ENCODE data around the gene FAM209B. TPM values are rescaled to one million over a fixed set of nuclear protein-coding genes. Genes with fewer than 3 reads are reported as not detected.

The FAM209B gene
- total and polyA plus RNA-seq, 10 of the 15 experiments (the other 5 are each of a cell fraction or from before 2014, with no cell fraction given) = 0.22 to 0.77 (median 0.41) TPM; not detected in 2

DNA sequence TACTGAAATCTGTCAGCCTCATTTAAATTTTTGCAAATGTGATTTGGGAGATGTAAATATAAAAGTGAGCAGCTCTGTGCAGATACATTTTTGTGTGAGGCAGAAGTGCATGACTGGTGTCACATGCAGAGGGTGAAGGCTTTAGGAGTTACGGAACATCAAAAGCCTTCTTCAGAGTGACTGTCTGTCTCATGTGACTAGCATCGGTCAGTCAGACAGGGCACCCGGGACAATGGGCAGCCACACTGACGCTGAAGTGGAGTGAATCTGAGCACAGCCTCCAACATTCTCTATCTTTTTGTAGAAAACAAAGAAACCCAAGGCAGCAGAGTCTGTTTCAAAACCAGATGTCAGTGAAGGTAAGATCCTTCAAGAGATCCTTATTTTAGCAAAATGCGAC lies 16.4 kb upstream of the FAM209B start:
- no peak for TF ChIP-seq RUNX3 (IDR thresholded peaks at IDR 0.05; ENCODE audit: low read length)
- TF ChIP-seq SUZ12 (IDR thresholded peaks at IDR 0.05; ENCODE audit: unreplicated experiment) = no peak
- TF ChIP-seq SMAD1 (IDR thresholded peaks at IDR 0.05; ENCODE audit: low read depth, partially characterized antibody) = no peak
- TF ChIP-seq CBX3 (IDR thresholded peaks at IDR 0.05; ENCODE audit: borderline replicate concordance, low read depth) = no peak
- TF ChIP-seq CUX1 (IDR thresholded peaks at IDR 0.05; ENCODE audit: insufficient replicate concordance, low read depth, low read length) = no peak
- Histone ChIP-seq H3K4me2 (ENCODE audit: control insufficient read depth, insufficient read depth) (no peak overlapping the region), H3K4me1 (ENCODE audit: control insufficient read depth, insufficient read depth, low read length) (no peaks in the 10 kb centered on the region), H3K36me3 (ENCODE audit: control insufficient read depth in 2 of 2, insufficient read depth in 2 of 2, low read length in 1 of 2) (peaks cover 16 to 39% of the 10 kb centered on the region in 2 experiments), H3K9me3 (replicated peaks; ENCODE audit: control insufficient read depth, insufficient read depth, low read length) (peaks cover 7% of the 10 kb centered on the region; the same call in 2 of the 3 replicates), H2AFZ (ENCODE audit: control insufficient read depth, low read depth, low read length) (no peak overlapping the region), H3K79me2 (ENCODE audit: control insufficient read depth, insufficient read depth, low read length) (no peaks in the 10 kb centered on the region), H3K27me3 (replicated peaks in 1 of 2; ENCODE audit: control insufficient read depth in 2 of 2, insufficient read depth in 2 of 2, low read length in 1 of 2) (no peaks in the 10 kb centered on the region), H4K20me1 (ENCODE audit: control insufficient read depth, insufficient read depth) (no peaks in the 10 kb centered on the region), H3K27ac (ENCODE audit: control insufficient read depth, insufficient read depth) (no peak overlapping the region), H3K9ac (ENCODE audit: control insufficient read depth, insufficient read depth, low read length) (no peak overlapping the region), H3K4me3 (no peak overlapping the region)
- ChIA-PET POLR2A (no interaction called here), SMC1A (ENCODE audit: uncharacterized antibody, unreplicated experiment) (interaction anchor here (1.1 kb wide), 1 partner anchor 34 kb away, joined by 4 read pairs; no protein-coding TSS in a partner anchor), RAD21 (ENCODE audit: unreplicated experiment) (no interaction called here), CTCF (interaction anchor here (0.7 to 2.0 kb wide), 4 partner anchors 89 to 158 kb away, joined by 3 to 12 read pairs (median 4); partner anchors contain the start of gene FAM210B)
- no TSS peak for BruUV-seq (replicated peaks)
- FAIRE-seq (no peak), DNase-seq (ENCODE audit: low read depth, low spot score) (no peak), ATAC-seq (no peak)
- in situ Hi-C loops (cut with MboI) (no loop called here), intact Hi-C loops (cut with micrococcal nuclease; ENCODE audit: unreplicated experiment) (loop anchor here (1.0 kb wide), 1 partner anchor 116 kb away; no protein-coding TSS in a partner anchor)
- WGBS (ENCODE audit: insufficient coverage, insufficient replicate concordance, low lambda C conversion rate, missing lambda C conversion rate) = 89% methylated on average over 5 of the region's 5 CpGs
